NCI-H345 (cell line): ENCODE measurements around the gene ST7.
"Not testable (repeated sequence)": the region's sequence is repeated elsewhere in the genome, so short reads cannot be mapped to it uniquely, and the experiment has no call there.

Experiments used
- DNase-seq: peaks from one replicate; lab custom pipeline; 2025; lab: John Stamatoyannopoulos, UW

The ST7 gene

DNA sequence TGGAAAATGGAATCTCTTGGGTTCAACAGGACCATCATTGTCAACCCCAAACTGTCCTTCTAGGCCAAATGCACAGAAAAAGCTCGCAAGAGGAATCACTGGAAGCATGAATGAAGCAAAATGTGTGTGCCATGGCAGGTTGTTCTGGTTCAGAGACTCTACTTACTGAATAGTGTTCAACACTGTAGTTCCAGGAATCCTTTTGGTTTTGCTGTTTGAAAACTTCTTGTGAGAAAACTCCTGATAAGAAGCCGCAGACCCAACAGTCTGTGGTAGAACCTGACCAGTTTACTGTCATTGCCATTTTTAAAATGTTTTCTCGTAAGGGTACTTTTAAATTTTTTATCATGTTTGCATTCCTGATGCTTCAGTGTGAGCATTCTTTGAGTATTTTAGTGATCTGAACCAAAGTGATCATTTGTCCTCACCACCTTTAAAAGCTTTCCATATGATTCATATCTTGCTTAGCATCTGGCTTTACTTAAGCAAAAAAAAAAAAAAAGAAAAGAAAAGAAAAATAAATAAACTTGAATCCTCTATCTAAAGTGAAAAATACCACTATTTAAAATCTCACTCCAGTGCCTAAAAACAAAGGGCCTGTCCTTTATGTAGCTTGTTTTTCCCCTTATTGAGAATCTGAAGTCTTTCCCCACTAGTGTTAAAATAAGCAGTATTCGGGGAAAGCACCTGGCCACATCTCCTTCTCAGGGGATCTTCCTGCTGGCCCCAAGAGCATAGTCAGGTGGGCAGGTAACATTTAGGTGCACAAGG, 277.2 kb downstream of the ST7 start:
- no peak for DNase-seq

DNA sequence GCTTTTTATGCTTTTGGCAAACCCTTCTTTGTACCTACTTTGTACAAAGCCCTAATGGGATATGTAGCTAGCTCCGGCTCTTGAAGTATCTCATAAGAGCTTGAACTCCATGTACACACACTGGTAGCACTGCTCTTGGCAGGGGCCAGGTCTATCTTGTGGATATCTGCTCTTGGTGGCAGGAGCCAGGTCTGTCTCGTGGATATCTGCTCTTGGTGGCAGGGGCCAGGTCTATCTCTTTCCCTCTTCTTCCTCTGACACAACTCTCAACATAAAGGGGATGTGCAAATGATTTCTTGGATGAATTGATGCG, 277.7 kb downstream of the ST7 start:
- DNase-seq, result no peak

DNA sequence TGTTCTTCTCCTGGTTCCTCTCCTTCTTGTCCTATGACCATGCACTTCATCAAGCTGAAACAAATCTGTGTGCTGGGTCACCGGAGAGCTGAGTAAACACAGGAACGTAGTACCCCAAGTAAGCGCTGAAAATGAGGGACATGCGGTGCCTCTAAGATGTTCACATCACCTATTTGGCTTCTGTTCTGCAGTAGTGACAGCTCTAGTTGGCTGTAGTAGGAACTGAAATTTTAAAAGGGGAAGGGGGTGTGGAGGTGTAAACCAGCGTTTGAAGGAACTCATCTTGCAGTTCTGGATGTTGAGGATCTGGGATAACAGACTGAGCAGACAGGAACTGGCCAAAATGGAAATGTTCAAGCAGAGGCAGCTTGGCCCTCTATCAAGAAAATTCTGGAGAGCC, 284.3 kb downstream of the ST7 start:
- DNase-seq, result no peak

DNA sequence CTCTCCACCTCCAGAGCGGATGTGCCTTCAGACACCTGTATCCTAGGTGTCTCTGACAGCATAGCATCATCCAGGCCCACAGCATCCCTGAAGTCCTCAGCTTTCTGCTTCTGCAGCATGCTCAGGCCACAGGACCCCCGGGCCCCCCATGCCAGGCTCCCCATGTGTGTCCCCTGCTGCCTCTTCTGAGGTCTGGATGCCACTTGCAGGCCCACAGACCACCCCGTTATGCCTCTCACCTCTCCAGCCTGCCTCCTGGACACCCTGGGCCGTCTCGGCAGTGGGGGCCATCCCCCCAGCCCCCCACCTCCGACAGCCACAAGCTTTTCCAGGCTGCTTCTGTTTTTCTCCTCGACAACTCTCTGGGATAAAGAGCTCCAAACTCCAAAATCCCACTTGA, 285.2 kb downstream of the ST7 start:
- no peak for DNase-seq

- DNase-seq, result no peak
Measured at GRCh38 chr7:117238937-117239336, 285.6 kb downstream of the ST7 start.

GRCh38 chr7:117241088-117241487, 287.8 kb downstream of the ST7 start:
- DNase-seq, result no peak

DNA sequence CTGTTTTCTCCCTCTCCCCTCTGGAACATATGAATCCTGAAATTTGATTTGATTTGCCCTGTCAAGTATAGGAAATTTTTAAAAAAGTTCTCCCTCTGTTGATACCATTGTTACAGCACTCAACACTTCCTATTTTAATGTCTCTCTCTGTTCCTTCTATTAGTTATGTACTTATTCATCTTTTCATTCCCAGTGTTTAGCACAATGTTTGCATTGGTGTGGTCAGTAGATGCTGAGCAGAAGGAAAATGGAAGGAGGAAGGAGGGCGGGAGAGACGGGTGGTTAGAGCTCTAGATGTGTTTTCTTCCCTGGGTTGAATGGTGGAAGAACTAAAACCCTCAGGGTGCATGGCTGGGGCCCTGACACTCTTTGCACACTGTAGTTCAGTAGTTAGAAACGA, 290.1 kb downstream of the ST7 start:
- DNase-seq, result no peak

DNA sequence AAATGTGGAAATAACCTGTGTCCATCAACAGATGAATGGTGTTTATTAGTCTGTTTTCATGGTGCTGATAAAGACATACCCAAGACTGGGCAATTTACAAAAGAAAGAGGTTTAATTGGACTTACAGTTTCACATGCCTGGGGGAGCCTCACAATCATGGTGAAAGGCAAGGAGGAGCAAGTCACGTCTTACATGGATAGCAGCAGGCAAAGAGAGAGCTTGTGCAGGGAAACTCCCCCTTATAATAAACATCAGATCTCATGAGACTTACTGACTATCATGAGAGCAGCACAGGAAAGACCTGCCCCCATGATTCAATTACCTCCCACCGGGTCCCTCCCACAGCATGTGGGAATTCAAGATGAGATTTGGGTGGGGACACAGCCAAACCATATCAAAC, 292.4 kb downstream of the ST7 start:
- not testable (repeated sequence) for DNase-seq

DNA sequence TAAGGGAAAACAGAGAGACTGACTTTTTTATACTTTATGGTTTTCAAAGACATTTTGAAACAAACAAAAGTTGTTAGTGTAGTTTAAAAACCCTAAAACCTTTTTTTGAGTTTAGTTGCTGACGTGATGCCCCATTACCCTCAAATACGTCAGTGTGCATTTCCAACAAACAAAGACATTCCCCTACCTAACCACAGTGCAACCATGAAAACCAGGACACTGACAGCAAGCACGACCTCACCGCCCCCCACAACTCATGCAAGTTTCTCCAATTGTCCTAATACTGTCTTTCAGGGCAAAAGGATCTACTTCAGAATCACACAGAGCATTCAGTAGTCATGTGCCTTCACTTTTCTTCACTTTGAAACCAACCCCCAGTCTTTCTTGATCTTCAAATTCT, 294.5 kb downstream of the ST7 start:
- DNase-seq, result no peak

- DNase-seq, result no peak
Measured at GRCh38 chr7:117248829-117249228, 295.5 kb downstream of the ST7 start.

- no peak for DNase-seq
Measured at GRCh38 chr7:117249696-117250095, 296.4 kb downstream of the ST7 start.

- DNase-seq, result no peak
Measured at GRCh38 chr7:117250245-117250644, 296.9 kb downstream of the ST7 start.

DNA sequence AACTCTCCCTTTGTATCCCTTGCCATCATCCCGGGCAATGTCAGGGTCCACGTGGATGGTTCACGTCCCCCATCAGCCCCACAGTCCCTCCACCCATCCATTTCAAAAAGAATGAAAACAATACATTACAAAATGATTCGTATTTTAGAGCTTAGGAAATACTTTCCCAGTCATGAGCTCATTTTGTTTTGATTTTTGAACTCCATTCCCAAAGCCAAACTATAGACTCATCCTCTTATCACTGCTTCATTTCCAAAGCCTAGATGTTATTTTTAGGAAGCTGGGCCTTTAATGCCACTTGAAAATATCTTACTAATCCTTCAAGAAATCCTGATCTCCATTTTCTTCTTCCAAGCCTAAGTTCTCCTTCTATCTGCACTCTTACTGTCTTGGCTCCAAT, 297.5 kb downstream of the ST7 start:
- DNase-seq, result no peak

DNA sequence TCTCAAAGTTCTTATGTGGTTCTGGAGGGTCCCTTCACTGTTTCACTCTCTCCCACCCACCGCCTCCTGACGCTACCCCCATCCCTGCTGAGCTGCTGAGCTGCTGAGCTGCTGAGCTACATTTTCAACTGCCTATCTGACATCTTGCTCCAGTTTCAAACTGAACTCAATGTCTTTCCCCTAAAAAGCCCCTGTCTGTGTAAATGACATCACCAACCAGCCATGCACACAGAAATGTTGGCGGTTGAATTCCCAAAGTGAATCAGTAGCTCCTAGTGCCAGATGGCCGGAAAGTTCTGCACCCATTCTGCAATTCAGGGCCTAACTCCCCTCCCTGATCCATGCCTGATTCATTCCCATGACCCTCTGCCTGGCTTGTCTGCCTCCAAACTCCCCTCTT, 298.4 kb downstream of the ST7 start:
- DNase-seq, result no peak

DNA sequence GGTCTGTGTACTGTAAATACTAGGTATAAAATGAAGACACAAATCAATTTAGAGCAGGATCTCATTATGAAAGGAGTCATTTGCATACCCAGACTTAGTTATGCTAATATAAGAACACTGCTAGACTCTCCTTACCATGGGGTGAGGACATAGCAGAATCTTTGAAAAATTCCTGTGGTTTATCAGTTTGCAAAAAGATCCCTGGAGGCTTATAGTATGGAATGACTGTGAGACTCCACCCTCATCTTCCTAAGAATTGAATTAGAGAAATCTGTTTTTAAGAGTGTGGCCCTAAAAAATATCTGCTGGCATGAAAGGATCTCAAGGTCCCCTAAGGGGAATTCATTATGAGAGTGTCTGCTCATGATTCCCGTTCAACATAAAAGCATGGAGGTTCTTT, 306.3 kb downstream of the ST7 start:
- no peak for DNase-seq

DNA sequence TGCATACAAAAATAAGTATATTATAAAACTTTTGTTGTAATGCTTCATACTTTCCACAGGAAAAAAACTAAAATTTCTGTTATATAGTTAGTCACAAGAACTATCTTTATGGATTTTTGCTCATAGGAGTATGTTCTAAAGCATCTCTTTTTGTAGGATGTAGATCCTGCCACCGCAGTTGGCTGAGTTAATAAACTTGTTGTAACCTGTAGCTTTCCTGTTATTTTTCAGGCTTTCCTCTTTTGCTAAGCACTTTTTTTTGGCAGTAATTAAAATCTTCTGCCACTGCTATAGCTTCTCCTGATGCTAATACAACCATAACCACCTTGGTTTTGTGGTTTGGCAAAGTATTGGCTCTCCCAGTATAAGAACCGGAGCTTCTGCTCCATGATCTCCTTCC, 309.2 kb downstream of the ST7 start:
- no peak for DNase-seq

- no peak for DNase-seq
Measured at GRCh38 chr7:117264716-117265115, 311.4 kb downstream of the ST7 start.

GRCh38 chr7:117269417-117269816, 316.1 kb downstream of the ST7 start:
- DNase-seq, result no peak

DNA sequence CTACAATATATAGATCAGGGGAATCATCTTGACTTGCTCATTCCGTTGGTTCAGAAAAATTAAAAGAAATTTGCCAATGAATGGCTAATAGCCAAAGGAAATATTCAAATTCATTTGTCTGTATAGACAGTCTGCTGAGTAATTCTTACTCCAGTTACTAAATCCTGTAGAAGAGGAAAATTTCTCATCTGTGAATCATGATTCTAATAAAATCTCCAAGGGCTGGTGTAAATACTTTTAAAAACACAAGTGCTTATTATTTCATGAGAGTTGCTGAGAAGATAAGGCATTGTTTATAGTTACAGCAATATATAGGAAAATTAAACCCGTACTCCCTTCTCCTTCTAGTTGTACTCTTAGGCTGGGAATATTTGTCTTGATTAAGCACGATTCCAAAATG, 316.6 kb downstream of the ST7 start:
- DNase-seq, result no peak

DNA sequence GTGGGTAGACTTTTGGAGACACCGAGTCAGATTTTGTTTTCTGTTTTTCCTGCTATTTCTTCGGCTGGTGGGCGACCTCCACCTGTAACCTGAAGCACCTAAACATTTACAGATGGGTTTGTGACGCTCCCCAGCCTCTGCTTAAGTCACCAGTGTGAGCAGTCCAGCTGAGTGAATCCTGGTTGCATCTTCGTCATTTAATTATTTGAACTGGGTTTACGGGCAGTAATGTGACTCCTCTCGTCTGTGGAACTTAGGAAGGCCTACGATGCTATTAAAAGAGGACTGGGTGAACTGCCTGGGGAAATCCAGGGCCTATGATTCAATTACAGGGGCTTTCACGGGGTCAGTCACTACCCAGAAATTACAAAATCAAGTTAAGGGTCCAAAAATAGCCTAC, 317.1 kb downstream of the ST7 start:
- no peak for DNase-seq

GRCh38 chr7:117271566-117271965, 318.3 kb downstream of the ST7 start:
- no peak for DNase-seq

GRCh38 chr7:117272017-117272759, 318.9 kb downstream of the ST7 start:
- no peak for DNase-seq

DNA sequence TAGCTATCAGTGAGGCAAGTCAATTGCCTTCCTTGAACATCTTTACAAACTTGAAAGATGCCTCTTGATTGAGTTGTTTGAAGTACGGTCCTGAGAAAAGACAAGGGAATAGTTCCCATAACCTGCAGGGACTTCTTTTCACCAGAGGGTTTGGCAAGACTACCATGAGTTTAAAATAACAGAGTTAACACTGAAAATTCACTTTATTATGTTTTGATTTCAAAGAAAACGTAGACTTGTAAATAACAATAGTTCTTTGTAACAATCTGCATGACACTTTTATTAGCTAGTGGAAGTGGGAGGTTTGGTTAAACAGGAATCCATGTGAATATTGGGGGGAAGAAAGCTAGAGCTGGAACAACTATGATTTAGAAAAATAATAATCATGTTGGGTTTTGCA, 320.0 kb downstream of the ST7 start:
- no peak for DNase-seq

GRCh38 chr7:117273814-117274225, 320.5 kb downstream of the ST7 start:
- DNase-seq, result peak; percentile 97
